SK-N-MC (cell line): ENCODE results near the gene PDZD2.

ENCODE experiments used
- EZH2 ChIP-seq: fragments of 200-600 bp; sonication (generic); IDR thresholded peaks from one replicate; pipeline ENCODE4 v1.6.1; 2017; ENCODE audit warnings: antibody characterized with exemption
- POLR2AphosphoS5 ChIP-seq: IDR thresholded peaks from 2 replicates; pipeline ENCODE4 v1.6.1; 2012; ENCODE audit warnings: mild to moderate bottlenecking, low read depth, low read length, borderline replicate concordance

DNA sequence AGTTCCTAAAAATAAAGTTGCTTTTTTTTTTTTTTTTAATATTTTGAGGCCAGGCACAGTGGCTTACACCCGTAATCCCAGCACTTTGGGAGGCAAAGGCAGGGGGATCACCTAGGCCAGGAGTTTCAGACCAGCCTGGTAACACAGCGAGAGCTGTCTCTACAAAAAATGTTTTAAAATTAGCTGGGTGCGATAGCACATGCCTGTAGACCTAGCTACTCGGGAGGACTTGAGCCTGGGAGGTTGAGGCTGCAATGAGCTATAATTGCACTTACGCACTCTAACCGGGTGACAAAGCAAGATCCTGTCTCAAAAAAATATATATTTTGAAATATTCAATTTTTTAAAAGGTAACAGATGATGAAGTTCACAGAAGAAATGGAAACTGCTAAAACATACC is 512.3 kb downstream of the PDZD2 start:
- TF ChIP-seq POLR2AphosphoS5 (no peak), EZH2 (no peak)
